ENCODE data around the gene SYNRG.
"Not testable (repeated sequence)": the region's sequence is repeated elsewhere in the genome, so short reads cannot be mapped to it uniquely, and the experiment has no call there.

The SYNRG gene

GRCh38 chr17:37516127-37516571 is 93.1 kb downstream of the SYNRG start:
- H3K4me3 Mint-ChIP-seq = no peak overlapping the region
- peaks cover 6% of the 10 kb centered on the region for H3K4me1 Mint-ChIP-seq (ENCODE audit: low read depth)
- no peak overlapping the region for H3K27ac Mint-ChIP-seq
- DNase-seq (ENCODE audit: low spot score) = no peak
- peaks cover 38% of the 10 kb centered on the region for H3K36me3 Mint-ChIP-seq (ENCODE audit: low read depth)
- no peaks in the 10 kb centered on the region for H3K27me3 Mint-ChIP-seq (ENCODE audit: low read depth)
- no peaks in the 10 kb centered on the region for H3K9me3 Mint-ChIP-seq

GRCh38 chr17:37513711-37514110 is 95.5 kb downstream of the SYNRG start:
- Mint-ChIP-seq H3K4me1 (ENCODE audit: low read depth) (peaks cover 2% of the 10 kb centered on the region), H3K4me3 (no peak overlapping the region), H3K27ac (no peak overlapping the region), H3K9me3 (no peaks in the 10 kb centered on the region), H3K27me3 (ENCODE audit: low read depth) (no peaks in the 10 kb centered on the region), H3K36me3 (ENCODE audit: low read depth) (peaks cover 26% of the 10 kb centered on the region)
- DNase-seq (ENCODE audit: low spot score) = no peak

GRCh38 chr17:37512442-37513068 is 96.7 kb downstream of the SYNRG start:
- Mint-ChIP-seq H3K27ac (no peak overlapping the region), H3K9me3 (no peaks in the 10 kb centered on the region), H3K27me3 (ENCODE audit: low read depth) (no peaks in the 10 kb centered on the region), H3K4me1 (ENCODE audit: low read depth) (peaks cover 2% of the 10 kb centered on the region), H3K4me3 (no peak overlapping the region), H3K36me3 (ENCODE audit: low read depth) (peaks cover 15% of the 10 kb centered on the region)
- DNase-seq (ENCODE audit: low spot score) = no peak

GRCh38 chr17:37511642-37512041 is 97.6 kb downstream of the SYNRG start:
- not testable (repeated sequence) for H3K4me3 Mint-ChIP-seq; DNase-seq (ENCODE audit: low spot score); H3K27me3 Mint-ChIP-seq (ENCODE audit: low read depth); H3K9me3 Mint-ChIP-seq; H3K4me1 Mint-ChIP-seq (ENCODE audit: low read depth); H3K27ac Mint-ChIP-seq
- H3K36me3 Mint-ChIP-seq (ENCODE audit: low read depth) = peaks cover 11% of the 10 kb centered on the region

GRCh38 chr17:37510056-37510455 is 99.2 kb downstream of the SYNRG start:
- Mint-ChIP-seq H3K4me3 (no peak overlapping the region), H3K9me3 (no peaks in the 10 kb centered on the region), H3K27me3 (ENCODE audit: low read depth) (no peaks in the 10 kb centered on the region), H3K4me1 (ENCODE audit: low read depth) (peaks cover 7% of the 10 kb centered on the region), H3K27ac (no peak overlapping the region), H3K36me3 (ENCODE audit: low read depth) (peaks cover 7% of the 10 kb centered on the region)
- DNase-seq (ENCODE audit: low spot score) = no peak

GRCh38 chr17:37507111-37507510 is 102.1 kb downstream of the SYNRG start:
- no peak overlapping the region for H3K27ac Mint-ChIP-seq
- no peaks in the 10 kb centered on the region for H3K9me3 Mint-ChIP-seq
- DNase-seq (ENCODE audit: low spot score) = no peak
- no peaks in the 10 kb centered on the region for H3K27me3 Mint-ChIP-seq (ENCODE audit: low read depth)
- no peak overlapping the region for H3K4me3 Mint-ChIP-seq
- peaks cover 7% of the 10 kb centered on the region for H3K4me1 Mint-ChIP-seq (ENCODE audit: low read depth)
- H3K36me3 Mint-ChIP-seq (ENCODE audit: low read depth) = no peaks in the 10 kb centered on the region

- Mint-ChIP-seq H3K36me3 (ENCODE audit: low read depth) (no peaks in the 10 kb centered on the region), H3K27me3 (ENCODE audit: low read depth) (no peaks in the 10 kb centered on the region), H3K4me3 (no peak overlapping the region), H3K9me3 (no peaks in the 10 kb centered on the region), H3K4me1 (ENCODE audit: low read depth) (peaks cover 7% of the 10 kb centered on the region), H3K27ac (no peak overlapping the region)
- no peak for DNase-seq (ENCODE audit: low spot score)
Observed at GRCh38 chr17:37506678-37507077, 102.5 kb downstream of the SYNRG start.

- Mint-ChIP-seq H3K4me1 (ENCODE audit: low read depth) (peaks cover 6% of the 10 kb centered on the region), H3K4me3 (no peak overlapping the region), H3K27ac (peak overlapping the region; percentile 20), H3K27me3 (ENCODE audit: low read depth) (no peaks in the 10 kb centered on the region), H3K9me3 (no peaks in the 10 kb centered on the region), H3K36me3 (ENCODE audit: low read depth) (no peaks in the 10 kb centered on the region)
- no peak for DNase-seq (ENCODE audit: low spot score)
Observed at GRCh38 chr17:37505333-37505732, 103.9 kb downstream of the SYNRG start.

GRCh38 chr17:37503148-37503547 is 106.1 kb downstream of the SYNRG start:
- H3K9me3 Mint-ChIP-seq = no peaks in the 10 kb centered on the region
- no peak overlapping the region for H3K27ac Mint-ChIP-seq
- H3K27me3 Mint-ChIP-seq (ENCODE audit: low read depth) = no peaks in the 10 kb centered on the region
- peaks cover 6% of the 10 kb centered on the region for H3K4me1 Mint-ChIP-seq (ENCODE audit: low read depth)
- DNase-seq (ENCODE audit: low spot score) = no peak
- no peak overlapping the region for H3K4me3 Mint-ChIP-seq
- H3K36me3 Mint-ChIP-seq (ENCODE audit: low read depth) = no peaks in the 10 kb centered on the region

GRCh38 chr17:37502009-37502936 is 106.9 kb downstream of the SYNRG start:
- Mint-ChIP-seq H3K4me3 (no peak overlapping the region), H3K4me1 (ENCODE audit: low read depth) (peaks cover 6% of the 10 kb centered on the region), H3K36me3 (ENCODE audit: low read depth) (no peaks in the 10 kb centered on the region), H3K9me3 (no peaks in the 10 kb centered on the region), H3K27me3 (ENCODE audit: low read depth) (no peaks in the 10 kb centered on the region), H3K27ac (no peak overlapping the region)
- no peak for DNase-seq (ENCODE audit: low spot score)

GRCh38 chr17:37500378-37500777 is 108.8 kb downstream of the SYNRG start:
- Mint-ChIP-seq H3K9me3 (no peaks in the 10 kb centered on the region), H3K27me3 (ENCODE audit: low read depth) (no peaks in the 10 kb centered on the region), H3K4me1 (ENCODE audit: low read depth) (no peaks in the 10 kb centered on the region), H3K4me3 (no peak overlapping the region), H3K27ac (no peak overlapping the region), H3K36me3 (ENCODE audit: low read depth) (no peaks in the 10 kb centered on the region)
- no peak for DNase-seq (ENCODE audit: low spot score)

- Mint-ChIP-seq H3K9me3 (no peaks in the 10 kb centered on the region), H3K27ac (no peak overlapping the region), H3K4me3 (no peak overlapping the region), H3K27me3 (ENCODE audit: low read depth) (peaks cover 3% of the 10 kb centered on the region), H3K36me3 (ENCODE audit: low read depth) (peaks cover 2% of the 10 kb centered on the region), H3K4me1 (ENCODE audit: low read depth) (peaks cover 18% of the 10 kb centered on the region)
- DNase-seq (ENCODE audit: low spot score) = no peak
Observed at GRCh38 chr17:37494971-37495370, 114.2 kb downstream of the SYNRG start.

GRCh38 chr17:37494401-37494831 is 114.8 kb downstream of the SYNRG start:
- no peak overlapping the region for H3K4me3 Mint-ChIP-seq
- peaks cover 18% of the 10 kb centered on the region for H3K4me1 Mint-ChIP-seq (ENCODE audit: low read depth)
- no peak overlapping the region for H3K27ac Mint-ChIP-seq
- no peak for DNase-seq (ENCODE audit: low spot score)
- H3K27me3 Mint-ChIP-seq (ENCODE audit: low read depth) = peaks cover 3% of the 10 kb centered on the region
- no peaks in the 10 kb centered on the region for H3K9me3 Mint-ChIP-seq
- H3K36me3 Mint-ChIP-seq (ENCODE audit: low read depth) = peaks cover 2% of the 10 kb centered on the region

GRCh38 chr17:37493249-37494027 is 115.8 kb downstream of the SYNRG start:
- Mint-ChIP-seq H3K27me3 (ENCODE audit: low read depth) (peaks cover 3% of the 10 kb centered on the region), H3K36me3 (ENCODE audit: low read depth) (peaks cover 2% of the 10 kb centered on the region), H3K4me1 (ENCODE audit: low read depth) (peaks cover 26% of the 10 kb centered on the region), H3K9me3 (no peaks in the 10 kb centered on the region), H3K4me3 (no peak overlapping the region), H3K27ac (no peak overlapping the region)
- DNase-seq (ENCODE audit: low spot score) = no peak

Measured in T-helper 2 cell treated with Interferon-gamma antibody and Interleukin-4, amounts not matched to agents 5 μg/mL and 100 μg/mL, for 36 hours (primary cell).